K562 (cell line): ENCODE measurements around the gene COX6B2. TPM values are rescaled to one million over a fixed set of nuclear protein-coding genes. Genes with fewer than 3 reads are reported as not detected.

ENCODE experiments used
- SRSF9 ChIP-seq: fragments of 200-400 bp; formaldehyde crosslinking; IDR thresholded peaks from 2 replicates; pipeline ENCODE4 v1.6.1; 2017; ENCODE audit warnings: low read depth, low read length, borderline replicate concordance
- ZNF354B ChIP-seq: fragments of 250-450 bp; sonication (Bioruptor Pico); IDR thresholded peaks from 2 replicates; pipeline ENCODE4 v1.4.0; 2020
- polyA plus RNA-seq, 8 experiments: library from polyadenylated mRNA; depleted of rRNA in 4 of 8; stranded (reverse) in 5 of 8; unstranded in 3 of 8; fragments of >200 nt; fragmentation: Nextera tagmentation in 2 of 8; fragmentation: Illumina TruSeq in 1 of 8; extraction: Ambion mirVana in 2 of 8; extraction: Trizol in 1 of 8; gene quantifications; 2 replicates each; pipeline versions ENCODE4 v1.2.1 to v1.2.3, GENCODE V29; 2011 to 2014; ENCODE audit warnings: inconsistent platforms in 1 of 8, missing spikeins in 1 of 8
- total RNA-seq, 7 experiments: library from RNA; depleted of rRNA in 6 of 7; stranded (reverse); fragments of >200 nt in 6 of 7; fragmentation: Illumina TruSeq in 2 of 7; extraction: Trizol in 2 of 7; gene quantifications; 2 replicates each; pipeline versions ENCODE4 v1.2.1 to v1.2.3, GENCODE V29; 2011 to 2021; ENCODE audit warnings: low replicate concordance in 1 of 7
- TF ChIP-seq, protein P1 (sequence below): sonication (generic); formaldehyde crosslinking; IDR thresholded peaks from 2 replicates; pipeline ENCODE4 v1.8.0; 2023; ENCODE audit warnings: mild to moderate bottlenecking, missing genetic modification reagents
- TF ChIP-seq, protein P2 (sequence below): fragments of 450-650 bp; formaldehyde crosslinking; IDR thresholded peaks from 2 replicates; pipeline ENCODE4 v1.4.0; 2020; ENCODE audit warnings: mild to moderate bottlenecking, moderate library complexity

The COX6B2 gene
- total and polyA plus RNA-seq, 9 of the 15 experiments (the other 6 are each of a cell fraction or from before 2014, with no cell fraction given), result 0.40 to 2.5 (median 0.83) TPM

DNA sequence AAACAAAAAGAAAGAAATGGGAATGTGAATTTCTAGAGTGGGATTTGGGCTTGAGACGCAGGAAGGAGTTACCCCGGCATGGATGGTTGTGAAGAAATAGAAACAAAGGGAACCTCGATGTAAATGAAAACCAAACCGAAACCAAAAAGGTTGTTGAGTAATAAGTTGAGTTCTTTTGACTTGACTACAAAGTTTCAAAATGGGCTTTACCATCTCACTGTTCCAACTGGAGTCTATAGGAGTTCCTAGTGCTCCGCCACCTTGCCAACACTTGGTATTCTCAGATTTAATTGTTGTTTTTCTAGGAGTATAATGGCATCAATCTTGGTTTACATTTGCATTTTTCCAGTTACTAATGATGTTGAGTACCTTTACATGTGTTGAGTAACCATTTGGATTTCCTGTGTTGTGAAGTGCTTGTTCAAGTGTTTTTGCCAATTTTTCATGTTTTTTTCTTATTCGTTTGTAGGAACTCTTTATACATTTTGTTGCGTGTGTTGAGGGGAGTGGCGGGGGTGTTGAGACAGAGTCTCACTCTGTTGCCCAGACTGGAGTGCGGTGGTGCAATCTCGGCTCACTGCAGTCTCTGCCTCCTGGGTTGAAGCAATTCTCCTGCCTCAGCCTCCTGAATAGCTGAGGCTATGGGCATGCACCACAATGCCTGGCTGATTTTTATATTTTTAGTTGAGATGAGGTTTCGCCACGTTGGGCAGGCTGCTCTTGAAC, 43.8 kb upstream of the COX6B2 start (continued):
- TF ChIP-seq, protein P1, sequence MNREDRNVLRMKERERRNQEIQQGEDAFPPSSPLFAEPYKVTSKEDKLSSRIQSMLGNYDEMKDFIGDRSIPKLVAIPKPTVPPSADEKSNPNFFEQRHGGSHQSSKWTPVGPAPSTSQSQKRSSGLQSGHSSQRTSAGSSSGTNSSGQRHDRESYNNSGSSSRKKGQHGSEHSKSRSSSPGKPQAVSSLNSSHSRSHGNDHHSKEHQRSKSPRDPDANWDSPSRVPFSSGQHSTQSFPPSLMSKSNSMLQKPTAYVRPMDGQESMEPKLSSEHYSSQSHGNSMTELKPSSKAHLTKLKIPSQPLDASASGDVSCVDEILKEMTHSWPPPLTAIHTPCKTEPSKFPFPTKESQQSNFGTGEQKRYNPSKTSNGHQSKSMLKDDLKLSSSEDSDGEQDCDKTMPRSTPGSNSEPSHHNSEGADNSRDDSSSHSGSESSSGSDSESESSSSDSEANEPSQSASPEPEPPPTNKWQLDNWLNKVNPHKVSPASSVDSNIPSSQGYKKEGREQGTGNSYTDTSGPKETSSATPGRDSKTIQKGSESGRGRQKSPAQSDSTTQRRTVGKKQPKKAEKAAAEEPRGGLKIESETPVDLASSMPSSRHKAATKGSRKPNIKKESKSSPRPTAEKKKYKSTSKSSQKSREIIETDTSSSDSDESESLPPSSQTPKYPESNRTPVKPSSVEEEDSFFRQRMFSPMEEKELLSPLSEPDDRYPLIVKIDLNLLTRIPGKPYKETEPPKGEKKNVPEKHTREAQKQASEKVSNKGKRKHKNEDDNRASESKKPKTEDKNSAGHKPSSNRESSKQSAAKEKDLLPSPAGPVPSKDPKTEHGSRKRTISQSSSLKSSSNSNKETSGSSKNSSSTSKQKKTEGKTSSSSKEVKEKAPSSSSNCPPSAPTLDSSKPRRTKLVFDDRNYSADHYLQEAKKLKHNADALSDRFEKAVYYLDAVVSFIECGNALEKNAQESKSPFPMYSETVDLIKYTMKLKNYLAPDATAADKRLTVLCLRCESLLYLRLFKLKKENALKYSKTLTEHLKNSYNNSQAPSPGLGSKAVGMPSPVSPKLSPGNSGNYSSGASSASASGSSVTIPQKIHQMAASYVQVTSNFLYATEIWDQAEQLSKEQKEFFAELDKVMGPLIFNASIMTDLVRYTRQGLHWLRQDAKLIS (CRISPR knock-in tag), result no peak
- TF ChIP-seq, protein P2, sequence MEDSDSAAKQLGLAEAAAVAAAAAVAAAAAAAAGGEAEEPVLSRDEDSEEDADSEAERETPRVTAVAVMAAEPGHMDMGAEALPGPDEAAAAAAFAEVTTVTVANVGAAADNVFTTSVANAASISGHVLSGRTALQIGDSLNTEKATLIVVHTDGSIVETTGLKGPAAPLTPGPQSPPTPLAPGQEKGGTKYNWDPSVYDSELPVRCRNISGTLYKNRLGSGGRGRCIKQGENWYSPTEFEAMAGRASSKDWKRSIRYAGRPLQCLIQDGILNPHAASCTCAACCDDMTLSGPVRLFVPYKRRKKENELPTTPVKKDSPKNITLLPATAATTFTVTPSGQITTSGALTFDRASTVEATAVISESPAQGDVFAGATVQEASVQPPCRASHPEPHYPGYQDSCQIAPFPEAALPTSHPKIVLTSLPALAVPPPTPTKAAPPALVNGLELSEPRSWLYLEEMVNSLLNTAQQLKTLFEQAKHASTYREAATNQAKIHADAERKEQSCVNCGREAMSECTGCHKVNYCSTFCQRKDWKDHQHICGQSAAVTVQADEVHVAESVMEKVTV (CRISPR knock-in tag), result no peak
- TF ChIP-seq SRSF9 (no peak), ZNF354B (CRISPR knock-in tag) (no peak)
